Muscle of leg (tissue), 11 donors: ENCODE data around the gene YAF2. TPM values are rescaled to one million over a fixed set of nuclear protein-coding genes. Genes with fewer than 3 reads are reported as not detected.

Source experiments
- DNase-seq: peaks from one replicate; pipeline ENCODE4 v3.0.0; 2013
- H3K27ac ChIP-seq: one replicate; pipeline ENCODE4 v1.5.1; 2013; ENCODE audit warnings: mild to moderate bottlenecking, low read length, control low read depth
- H3K27me3 ChIP-seq: one replicate; pipeline ENCODE4 v1.6.1; 2013; ENCODE audit warnings: low read length; ENCODE audit not compliant: control insufficient read depth, insufficient read depth
- H3K36me3 ChIP-seq: one replicate; pipeline ENCODE4 v1.6.1; 2013; ENCODE audit warnings: low read length; ENCODE audit not compliant: control insufficient read depth, insufficient read depth
- H3K4me1 ChIP-seq: one replicate; pipeline ENCODE4 v1.6.1; 2013; ENCODE audit warnings: low read length; ENCODE audit not compliant: control insufficient read depth, insufficient read depth
- H3K4me3 ChIP-seq: one replicate; pipeline ENCODE4 v1.5.1; 2013; ENCODE audit warnings: low read length, control low read depth
- H3K9me3 ChIP-seq: replicated peaks from 2 replicates; pipeline ENCODE4 v1.6.1; 2013; ENCODE audit warnings: low read depth, low read length; ENCODE audit not compliant: control insufficient read depth
- WGBS: methylation state at CpG from one replicate; pipeline ENCODE4 v1.1.5; 2013; ENCODE audit warnings: missing lambda C conversion rate; ENCODE audit not compliant: insufficient coverage; 5-methylcytosine and 5-hydroxymethylcytosine counted together
- polyA plus RNA-seq, 8 donors: library from polyadenylated mRNA; unstranded; fragments of 120-200 nt; gene quantifications; one replicate each; pipeline versions ENCODE4 v1.2.1 to v1.2.3, GENCODE V29; 2013; ENCODE audit warnings: inconsistent platforms in 1 of 8, low replicate concordance in 1 of 8; ENCODE audit not compliant: insufficient read length in 8 of 8, insufficient read depth in 1 of 8
- total RNA-seq: library from RNA; stranded (reverse); fragments of 120-200 nt; gene quantifications from one replicate; pipeline ENCODE4 v1.2.4, GENCODE V29; 2013

YAF2 gene
- total and polyA plus RNA-seq, 9 donors = 21.7 to 33.2 (median 25.1) TPM

DNA sequence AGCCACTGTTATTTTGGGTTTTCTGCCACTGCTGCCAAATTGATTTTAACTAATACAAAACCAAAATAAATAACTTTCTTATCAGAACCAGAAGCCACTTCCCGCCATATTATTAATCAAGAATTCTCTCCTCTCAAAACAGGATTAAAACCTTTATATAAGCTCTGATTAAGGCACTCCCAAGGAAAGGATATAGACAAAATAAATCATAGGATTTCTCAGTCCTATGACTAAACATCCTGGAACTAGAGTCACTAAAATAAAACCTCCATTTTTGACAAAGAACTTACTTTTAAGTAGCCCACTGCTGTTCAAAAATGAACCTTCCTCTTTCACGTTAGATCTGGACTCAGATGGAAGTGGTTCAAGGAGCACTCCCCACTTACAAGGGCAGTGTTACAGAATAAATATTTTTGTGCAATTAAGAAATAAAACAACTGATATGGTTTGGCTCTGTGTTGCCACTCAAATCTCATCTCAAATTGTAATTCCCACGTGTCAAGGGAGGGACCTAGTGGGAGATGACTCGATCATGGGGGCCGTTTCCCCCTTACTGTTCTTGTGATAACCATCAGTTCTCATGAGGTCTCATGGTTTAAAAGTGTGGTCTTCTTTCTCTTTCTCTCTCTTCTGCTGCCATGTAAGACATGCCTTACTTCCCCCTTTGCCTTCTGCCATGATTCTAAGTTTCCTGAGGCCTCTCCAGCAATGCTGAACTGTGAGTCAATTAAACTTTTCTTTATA, 119.7 kb downstream of the YAF2 start:
- no peak for DNase-seq
- H3K27me3 ChIP-seq = no peaks in the 10 kb centered on the region
- H3K4me1 ChIP-seq = no peaks in the 10 kb centered on the region
- WGBS = no CpG with 5 or more reads among the region's 5 CpGs
- H3K4me3 ChIP-seq = no peak overlapping the region
- H3K9me3 ChIP-seq = no peaks in the 10 kb centered on the region
- no peak overlapping the region for H3K27ac ChIP-seq
- H3K36me3 ChIP-seq = no peaks in the 10 kb centered on the region

DNA sequence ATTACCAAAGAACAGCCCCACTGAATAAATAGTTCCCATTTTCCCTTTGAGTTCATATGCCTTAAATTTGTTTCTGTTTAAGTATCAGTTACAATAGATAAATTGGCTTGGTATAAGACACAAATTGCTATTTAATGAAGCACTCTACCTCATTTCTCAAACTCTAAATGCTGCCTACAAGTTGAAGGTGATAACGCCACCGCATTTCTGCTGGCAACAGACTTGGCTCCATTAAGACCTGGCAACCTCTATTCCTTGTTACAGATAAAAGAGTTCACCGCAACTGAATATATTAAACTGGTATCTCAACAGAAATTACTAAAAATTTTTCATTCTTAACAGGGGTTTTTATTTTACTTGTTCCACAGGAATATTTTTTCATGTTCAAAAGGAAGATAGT, 129.0 kb downstream of the YAF2 start:
- H3K4me1 ChIP-seq = no peaks in the 10 kb centered on the region
- H3K4me3 ChIP-seq = no peak overlapping the region
- no peaks in the 10 kb centered on the region for H3K27me3 ChIP-seq
- H3K36me3 ChIP-seq = no peaks in the 10 kb centered on the region
- WGBS = no CpG with 5 or more reads among the region's 3 CpGs
- H3K27ac ChIP-seq = no peak overlapping the region
- H3K9me3 ChIP-seq = peaks cover 3% of the 10 kb centered on the region
- no peak for DNase-seq

Other genes starting within 250 kb of the YAF2 start
- gene GXYLT1, start 93.4 kb downstream of the YAF2 start, total RNA-seq = 12.0 TPM
- gene GXYLT1, start 93.4 kb downstream of the YAF2 start, polyA plus RNA-seq = 10 to 100 TPM in 7 of 8 donors, 1 to 10 TPM in 1; 9.4 to 22.0 (median 15.5) TPM
- 81.8 TPM for gene ZCRB1, start 87.8 kb upstream of the YAF2 start, total RNA-seq
- 10 to 100 TPM; 67.5 to 92.2 (median 77.9) TPM for gene ZCRB1, start 87.8 kb upstream of the YAF2 start, polyA plus RNA-seq
- 57.5 TPM for gene PPHLN1, start 87.9 kb upstream of the YAF2 start, total RNA-seq
- gene PPHLN1, start 87.9 kb upstream of the YAF2 start, polyA plus RNA-seq = 10 to 100 TPM; 52.4 to 62.5 (median 57.6) TPM